GM12801 (cell line): ENCODE measurements around the gene NEXN.

Experiments
- TF ChIP-seq, protein P1 (sequence below): IDR thresholded peaks from one replicate; pipeline ENCODE4 v1.5.1; 2011; ENCODE audit warnings: control low read depth; ENCODE audit not compliant: insufficient read length; ENCODE audit errors: extremely low read depth

Gene NEXN

DNA sequence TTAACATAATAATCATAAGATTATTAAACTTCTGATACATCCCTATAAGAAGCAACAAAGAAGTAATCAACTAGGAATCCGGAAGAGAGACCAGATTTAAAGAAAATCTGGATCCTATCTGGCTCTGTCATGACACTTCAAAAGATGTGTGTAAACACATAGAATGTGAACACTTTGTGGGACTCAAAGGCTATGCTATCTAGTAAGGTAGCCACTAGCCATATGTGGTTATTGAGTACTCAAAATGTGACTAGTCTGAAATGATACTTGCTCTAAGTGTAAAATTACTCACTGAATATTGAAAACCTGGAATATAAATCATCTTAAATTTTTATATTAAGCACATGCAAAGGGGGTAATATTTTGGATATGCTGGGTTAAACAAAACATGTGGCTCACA, 81.8 kb downstream of the NEXN start:
- TF ChIP-seq, protein P1, sequence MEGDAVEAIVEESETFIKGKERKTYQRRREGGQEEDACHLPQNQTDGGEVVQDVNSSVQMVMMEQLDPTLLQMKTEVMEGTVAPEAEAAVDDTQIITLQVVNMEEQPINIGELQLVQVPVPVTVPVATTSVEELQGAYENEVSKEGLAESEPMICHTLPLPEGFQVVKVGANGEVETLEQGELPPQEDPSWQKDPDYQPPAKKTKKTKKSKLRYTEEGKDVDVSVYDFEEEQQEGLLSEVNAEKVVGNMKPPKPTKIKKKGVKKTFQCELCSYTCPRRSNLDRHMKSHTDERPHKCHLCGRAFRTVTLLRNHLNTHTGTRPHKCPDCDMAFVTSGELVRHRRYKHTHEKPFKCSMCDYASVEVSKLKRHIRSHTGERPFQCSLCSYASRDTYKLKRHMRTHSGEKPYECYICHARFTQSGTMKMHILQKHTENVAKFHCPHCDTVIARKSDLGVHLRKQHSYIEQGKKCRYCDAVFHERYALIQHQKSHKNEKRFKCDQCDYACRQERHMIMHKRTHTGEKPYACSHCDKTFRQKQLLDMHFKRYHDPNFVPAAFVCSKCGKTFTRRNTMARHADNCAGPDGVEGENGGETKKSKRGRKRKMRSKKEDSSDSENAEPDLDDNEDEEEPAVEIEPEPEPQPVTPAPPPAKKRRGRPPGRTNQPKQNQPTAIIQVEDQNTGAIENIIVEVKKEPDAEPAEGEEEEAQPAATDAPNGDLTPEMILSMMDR = no peak

DNA sequence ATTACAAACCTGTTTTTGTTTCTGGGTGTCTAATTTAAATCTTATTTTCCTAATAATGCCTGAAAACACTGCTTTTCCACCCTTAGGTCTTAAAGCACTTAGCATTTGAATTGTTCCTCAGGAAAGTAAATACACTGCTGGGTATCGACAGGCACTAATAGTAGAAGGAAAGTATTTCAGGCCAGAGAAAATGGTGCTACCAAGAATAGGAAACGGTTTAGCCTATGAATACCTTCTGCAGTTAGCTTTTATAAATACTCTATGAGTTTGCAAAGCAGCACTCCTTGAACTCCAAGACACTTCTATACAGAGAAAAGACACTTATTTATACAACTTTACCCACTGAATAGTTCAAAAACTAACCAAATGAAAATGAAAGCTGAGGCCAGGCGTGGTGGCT, 83.7 kb downstream of the NEXN start:
- TF ChIP-seq, protein P1 = no peak

DNA sequence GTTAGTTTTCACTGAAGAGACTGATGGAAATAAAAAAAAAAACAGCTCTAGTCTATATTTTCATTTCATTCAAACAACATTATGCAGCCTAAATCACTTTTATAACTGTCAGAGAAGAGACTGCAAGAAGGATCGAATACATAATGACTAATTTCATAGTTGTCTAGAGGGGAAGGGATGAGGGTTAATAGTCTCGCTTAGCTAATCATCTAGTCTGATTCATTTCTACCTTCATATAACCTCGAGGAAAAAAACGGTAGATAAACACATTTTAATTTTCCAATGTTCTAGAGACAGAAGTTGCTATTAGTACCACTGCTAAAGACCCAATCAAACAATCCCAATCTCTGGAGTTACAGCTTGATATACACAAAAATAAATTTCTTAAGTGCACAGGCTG, 87.0 kb downstream of the NEXN start:
- TF ChIP-seq, protein P1 = no peak

DNA sequence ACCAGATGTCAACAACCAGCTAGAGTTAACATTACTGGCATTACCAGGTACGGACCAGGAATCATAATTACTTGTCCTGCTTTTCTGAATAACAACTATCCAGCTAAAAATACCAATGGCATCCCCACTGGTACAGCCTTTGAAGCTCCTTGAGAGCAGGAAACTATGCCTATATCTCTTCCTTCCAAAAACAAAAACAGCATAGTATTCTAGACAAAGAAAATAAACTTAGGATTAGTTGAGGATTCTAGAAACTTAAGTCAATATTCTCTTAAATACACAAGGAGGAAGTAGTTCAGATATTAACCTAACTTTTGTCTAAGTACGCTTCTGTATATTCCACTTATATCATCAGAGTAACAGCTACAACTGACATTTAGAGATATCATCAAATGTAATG, 87.5 kb downstream of the NEXN start:
- TF ChIP-seq, protein P1 = no peak

DNA sequence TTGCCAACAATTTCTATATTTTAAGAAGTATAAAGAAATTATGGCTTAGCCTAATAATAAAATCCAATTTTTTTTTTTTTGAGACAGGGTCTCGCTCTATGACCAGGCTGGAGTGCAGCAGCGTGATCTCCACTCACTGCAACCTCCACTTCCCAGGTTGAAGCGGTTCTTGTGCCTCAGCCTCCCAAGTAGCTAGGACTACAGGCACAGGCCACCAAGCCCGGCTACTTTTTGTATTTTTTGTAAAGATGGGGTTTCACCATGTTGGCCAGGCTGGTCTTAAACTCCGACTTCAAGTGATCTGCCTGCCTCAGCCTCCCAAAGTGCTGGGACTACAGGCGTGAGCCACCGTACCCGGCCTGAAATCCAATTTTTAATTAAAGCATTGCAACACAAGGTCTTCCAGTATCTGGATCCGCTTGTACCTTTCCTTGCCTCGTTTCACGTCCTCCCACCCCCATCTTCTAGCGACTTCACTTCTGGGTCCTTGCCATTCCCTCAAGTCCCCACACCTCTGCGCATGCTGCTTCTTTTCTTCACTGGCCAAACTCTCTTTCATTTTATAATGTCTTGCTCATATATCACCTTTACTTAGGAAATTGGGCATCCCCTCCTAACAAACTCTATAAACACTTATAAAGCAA, 88.1 kb downstream of the NEXN start:
- TF ChIP-seq, protein P1 = no peak

DNA sequence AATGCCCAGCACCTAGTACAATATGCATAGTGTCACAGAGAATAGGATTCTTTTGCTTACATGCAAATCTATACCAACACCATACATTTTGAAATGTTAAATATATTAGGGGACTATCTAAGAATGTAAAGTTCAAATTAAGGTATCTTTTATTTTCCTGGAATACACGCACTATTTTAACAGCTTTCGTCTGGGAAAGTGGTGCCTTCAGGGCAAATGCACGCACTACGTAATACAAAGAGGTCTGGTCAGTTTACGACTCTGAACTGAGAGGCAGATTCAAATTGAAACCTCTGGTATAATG, 89.5 kb downstream of the NEXN start:
- TF ChIP-seq, protein P1 = no peak

DNA sequence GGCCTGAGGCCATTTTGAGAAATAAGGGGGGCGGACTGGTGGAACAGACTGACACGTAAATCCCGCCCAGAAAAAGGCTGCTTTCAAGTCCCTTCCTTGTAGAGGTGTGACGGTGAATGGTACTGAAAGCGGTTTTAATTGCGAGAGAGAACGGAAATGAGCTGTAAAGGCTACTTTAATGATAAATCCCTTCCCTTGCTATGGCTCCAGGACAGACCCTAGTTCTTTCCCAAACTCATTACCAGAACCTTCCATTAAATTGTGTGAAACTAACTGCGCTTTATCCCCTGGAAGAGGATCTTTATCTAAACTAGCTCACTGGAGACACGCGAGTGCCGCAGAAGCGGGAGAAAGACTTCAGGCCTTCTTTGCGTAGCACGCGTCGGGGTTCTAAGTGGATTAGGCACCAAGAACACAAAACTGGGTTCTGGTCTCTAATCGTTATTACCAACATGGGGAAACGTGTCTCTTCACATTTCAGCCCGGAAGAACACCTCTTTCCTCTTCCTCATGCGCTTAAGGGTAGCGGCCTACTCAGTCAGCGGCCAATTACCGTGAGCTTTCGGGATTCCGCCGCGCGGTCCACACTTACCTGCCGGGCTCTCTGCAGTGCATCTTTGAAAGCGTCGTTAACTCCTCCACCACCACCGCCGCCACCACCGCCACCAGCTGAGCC, 90.0 kb downstream of the NEXN start:
- TF ChIP-seq, protein P1 = no peak
